ENCODE data around the gene C6orf89. TPM values are rescaled to one million over a fixed set of nuclear protein-coding genes. Genes with fewer than 3 reads are reported as not detected.
A peak's percentile ranks its signal among the peaks of the same experiment; 100 is the strongest.

The C6orf89 gene
- total RNA-seq, 1 experiment from 2014 or later, result 40.1 TPM

DNA sequence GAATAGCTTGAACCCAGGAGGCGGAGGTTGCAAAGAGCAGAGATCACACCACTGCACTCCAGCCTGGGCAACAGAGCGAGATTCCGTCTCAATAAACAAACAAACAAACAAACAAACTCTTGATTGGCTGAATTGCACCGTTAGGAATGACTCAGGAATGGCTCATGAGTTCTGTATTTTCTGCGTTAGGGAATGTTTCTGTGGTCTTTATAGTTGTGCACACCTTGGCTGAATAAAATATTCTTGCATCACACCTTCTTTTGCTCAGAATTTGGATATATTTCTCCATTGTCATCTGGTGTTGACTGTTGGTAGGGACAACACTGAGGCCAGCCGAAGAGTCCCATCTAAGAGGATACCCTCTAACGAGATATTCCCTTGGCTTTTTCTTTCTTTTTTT is 49.1 kb downstream of the C6orf89 start:
- CTCF ChIA-PET, result no interaction called here

DNA sequence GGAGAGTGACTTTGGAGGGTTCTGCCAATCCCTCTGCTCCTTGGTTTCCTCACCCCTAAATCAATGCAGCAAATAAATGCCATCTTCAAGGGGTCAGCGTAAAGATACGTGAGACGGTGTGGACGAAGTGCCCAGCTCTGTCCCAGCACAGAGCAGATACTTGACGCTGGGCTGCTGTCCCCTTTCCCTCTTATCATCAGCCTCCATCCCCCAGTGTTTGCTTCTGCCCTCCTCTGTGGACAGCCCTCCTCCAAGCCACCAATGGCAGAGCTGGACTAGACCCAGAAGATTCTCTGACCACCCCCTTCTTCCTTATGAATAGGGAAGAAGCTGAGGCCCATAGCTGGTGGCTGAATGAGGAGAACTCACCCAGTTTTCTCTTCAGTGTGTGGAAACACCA is 51.1 kb downstream of the C6orf89 start:
- ChIA-PET CTCF (interaction anchor here (0.6 kb wide), 1 partner anchor 14 kb away, joined by 3 read pairs; no protein-coding TSS in a partner anchor), POLR2A (ENCODE audit: unreplicated experiment) (no interaction called here)
- intact Hi-C loops (cut with micrococcal nuclease; ENCODE audit: unreplicated experiment), result no loop called here
- Histone ChIP-seq H3K4me3 (no peak overlapping the region), H3K4me1 (replicated peaks; ENCODE audit: insufficient read depth) (peaks cover 33% of the 10 kb centered on the region), H2AFZ (no peak overlapping the region), H3K9me2 (ENCODE audit: insufficient read depth) (no peaks in the 10 kb centered on the region), H3K27me3 (ENCODE audit: insufficient read depth, low read depth) (no peaks in the 10 kb centered on the region), H3K27ac (no peak overlapping the region), H3K4me2 (no peak overlapping the region), H3K79me2 (ENCODE audit: low read depth) (no peaks in the 10 kb centered on the region), H4K20me1 (ENCODE audit: insufficient read depth) (no peaks in the 10 kb centered on the region), H3F3A (ENCODE audit: insufficient read depth, low read depth) (peaks cover 24% of the 10 kb centered on the region), H3K9me3 (ENCODE audit: insufficient read depth, low read depth) (no peaks in the 10 kb centered on the region), H3K36me3 (ENCODE audit: low read depth) (no peaks in the 10 kb centered on the region)
- no peak for DNase-seq
- no TSS peak for BruUV-seq (replicated peaks)
- TF ChIP-seq, protein P1, sequence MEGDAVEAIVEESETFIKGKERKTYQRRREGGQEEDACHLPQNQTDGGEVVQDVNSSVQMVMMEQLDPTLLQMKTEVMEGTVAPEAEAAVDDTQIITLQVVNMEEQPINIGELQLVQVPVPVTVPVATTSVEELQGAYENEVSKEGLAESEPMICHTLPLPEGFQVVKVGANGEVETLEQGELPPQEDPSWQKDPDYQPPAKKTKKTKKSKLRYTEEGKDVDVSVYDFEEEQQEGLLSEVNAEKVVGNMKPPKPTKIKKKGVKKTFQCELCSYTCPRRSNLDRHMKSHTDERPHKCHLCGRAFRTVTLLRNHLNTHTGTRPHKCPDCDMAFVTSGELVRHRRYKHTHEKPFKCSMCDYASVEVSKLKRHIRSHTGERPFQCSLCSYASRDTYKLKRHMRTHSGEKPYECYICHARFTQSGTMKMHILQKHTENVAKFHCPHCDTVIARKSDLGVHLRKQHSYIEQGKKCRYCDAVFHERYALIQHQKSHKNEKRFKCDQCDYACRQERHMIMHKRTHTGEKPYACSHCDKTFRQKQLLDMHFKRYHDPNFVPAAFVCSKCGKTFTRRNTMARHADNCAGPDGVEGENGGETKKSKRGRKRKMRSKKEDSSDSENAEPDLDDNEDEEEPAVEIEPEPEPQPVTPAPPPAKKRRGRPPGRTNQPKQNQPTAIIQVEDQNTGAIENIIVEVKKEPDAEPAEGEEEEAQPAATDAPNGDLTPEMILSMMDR (conservative IDR thresholded peaks at IDR 0.05), result no peak
- TF ChIP-seq EZH2 (IDR thresholded peaks at IDR 0.05; ENCODE audit: low read depth), result no peak

More for the DNA sequence above, 49.1 kb downstream of the C6orf89 start:
- BruUV-seq (replicated peaks), result no TSS peak
- Histone ChIP-seq H3K79me2 (ENCODE audit: low read depth) (no peaks in the 10 kb centered on the region), H3K9me2 (ENCODE audit: insufficient read depth) (no peaks in the 10 kb centered on the region), H3K36me3 (ENCODE audit: low read depth) (no peaks in the 10 kb centered on the region), H3K9me3 (ENCODE audit: insufficient read depth, low read depth) (no peaks in the 10 kb centered on the region), H3F3A (ENCODE audit: insufficient read depth, low read depth) (peaks cover 24% of the 10 kb centered on the region), H3K27me3 (ENCODE audit: insufficient read depth, low read depth) (no peaks in the 10 kb centered on the region), H3K4me2 (no peak overlapping the region), H3K4me1 (replicated peaks; ENCODE audit: insufficient read depth) (peaks cover 46% of the 10 kb centered on the region), H4K20me1 (ENCODE audit: insufficient read depth) (no peaks in the 10 kb centered on the region), H2AFZ (no peak overlapping the region), H3K4me3 (no peak overlapping the region), H3K27ac (no peak overlapping the region)
- POLR2A ChIA-PET (ENCODE audit: unreplicated experiment), result no interaction called here
- intact Hi-C loops (cut with micrococcal nuclease; ENCODE audit: unreplicated experiment), result no loop called here
- TF ChIP-seq EZH2 (IDR thresholded peaks at IDR 0.05; ENCODE audit: low read depth), result no peak
- TF ChIP-seq, protein P1 (conservative IDR thresholded peaks at IDR 0.05), result no peak
- peak in 1 of 2 experiments; percentile 47 for DNase-seq

DNA sequence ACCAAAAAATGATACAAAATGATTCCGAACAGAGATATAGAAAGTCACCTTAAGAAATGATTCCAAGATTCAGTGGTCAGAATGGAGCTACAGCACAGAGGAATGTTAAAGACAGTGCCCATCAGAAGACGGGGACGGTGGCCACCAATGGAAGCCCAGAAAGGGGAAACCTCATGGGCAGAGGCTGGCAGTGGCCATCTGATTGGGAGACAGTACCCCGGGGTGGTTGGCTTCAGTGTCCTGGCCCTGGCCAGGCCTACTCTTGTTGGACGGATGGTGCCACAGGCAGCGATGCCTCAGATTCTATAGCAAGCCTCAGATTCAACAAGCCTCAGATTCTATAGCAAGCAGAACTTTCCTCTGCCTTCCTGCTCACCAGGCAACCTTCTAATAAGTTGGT is 52.1 kb downstream of the C6orf89 start:
- no TSS peak for BruUV-seq (replicated peaks)
- Histone ChIP-seq H2AFZ (no peak overlapping the region), H3F3A (ENCODE audit: insufficient read depth, low read depth) (peaks cover 18% of the 10 kb centered on the region), H3K27ac (no peak overlapping the region), H3K79me2 (ENCODE audit: low read depth) (no peaks in the 10 kb centered on the region), H3K4me3 (no peak overlapping the region), H3K4me2 (no peak overlapping the region), H3K4me1 (replicated peaks; ENCODE audit: insufficient read depth) (peaks cover 24% of the 10 kb centered on the region), H3K9me3 (ENCODE audit: insufficient read depth, low read depth) (no peaks in the 10 kb centered on the region), H3K27me3 (ENCODE audit: insufficient read depth, low read depth) (no peaks in the 10 kb centered on the region), H4K20me1 (ENCODE audit: insufficient read depth) (no peaks in the 10 kb centered on the region), H3K9me2 (ENCODE audit: insufficient read depth) (no peaks in the 10 kb centered on the region), H3K36me3 (ENCODE audit: low read depth) (no peaks in the 10 kb centered on the region)
- intact Hi-C loops (cut with micrococcal nuclease; ENCODE audit: unreplicated experiment), result no loop called here
- CTCF ChIA-PET, result no interaction called here
- no peak for DNase-seq
- TF ChIP-seq EZH2 (IDR thresholded peaks at IDR 0.05; ENCODE audit: low read depth), result no peak
- TF ChIP-seq, protein P1 (conservative IDR thresholded peaks at IDR 0.05), result no peak
- POLR2A ChIA-PET (ENCODE audit: unreplicated experiment), result interaction anchor here (0.6 kb wide), 1 partner anchor 9 kb away, joined by 3 read pairs; no protein-coding TSS in a partner anchor
